ENCODE measurements around the gene PIP5K1A. TPM values are rescaled to one million over a fixed set of nuclear protein-coding genes. Genes with fewer than 3 reads are reported as not detected.
A peak's percentile ranks its signal among the peaks of the same experiment; 100 is the strongest.
"Not testable (repeated sequence)": the region's sequence is repeated elsewhere in the genome, so short reads cannot be mapped to it uniquely, and the experiment has no call there.

PIP5K1A gene
- total and polyA plus RNA-seq, 2 of the 8 experiments (the other 6 are each of a cell fraction or from before 2014, with no cell fraction given): 87.5 to 105 TPM

DNA sequence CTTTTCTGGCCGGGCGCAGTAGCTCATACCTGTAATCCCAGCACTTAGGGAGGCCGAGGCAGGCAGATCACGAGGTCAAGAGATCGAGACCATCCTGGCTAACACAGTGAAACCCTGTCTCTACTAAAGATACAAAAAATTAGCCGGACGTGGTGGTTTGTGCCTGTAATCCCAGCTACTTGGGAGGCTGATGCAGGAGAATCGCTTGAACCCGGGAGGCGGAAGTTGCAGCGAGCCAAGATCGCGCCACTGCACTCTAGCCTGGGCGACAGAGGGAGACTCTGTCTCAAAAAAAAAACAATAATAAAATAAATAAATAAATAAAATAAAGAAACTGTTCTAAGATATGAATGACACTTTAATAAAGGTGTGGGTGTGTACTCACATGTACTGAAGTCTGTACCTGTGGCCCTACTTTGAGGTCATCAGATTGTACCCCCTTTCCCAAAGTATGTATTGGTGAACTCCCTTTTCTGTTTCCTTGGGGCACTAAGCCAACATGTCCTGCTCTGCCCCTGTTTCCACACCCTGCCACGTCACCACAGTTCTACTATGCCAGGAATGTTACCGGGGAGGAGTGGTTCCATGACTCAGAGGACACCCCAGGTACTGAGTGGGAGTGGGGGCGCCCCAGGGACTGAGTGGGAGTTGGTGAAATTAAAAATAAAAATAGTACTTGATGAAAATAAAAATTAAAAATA, 3.3 kb upstream of the PIP5K1A start:
- H2BK15ac ChIP-seq (ENCODE audit: low read length); DNase-seq (ENCODE audit: low read depth in 1 of 2, low spot score in 2 of 2); H3K79me1 ChIP-seq (ENCODE audit: low read depth, low read length); H3K4ac ChIP-seq (replicated peaks; ENCODE audit: insufficient read length, low read depth, low read length); H2BK120ac ChIP-seq (replicated peaks; ENCODE audit: low read depth, low read length); H2AK5ac ChIP-seq (ENCODE audit: low read depth, low read length); H3K4me3 ChIP-seq (ENCODE audit: extremely low read depth in 1 of 4, insufficient read depth in 2 of 4, low read depth in 3 of 4, low read length in 4 of 4); H3K27me3 ChIP-seq (replicated peaks in 1 of 4; ENCODE audit: control insufficient read depth in 3 of 4, extremely low read depth in 1 of 4, insufficient read depth in 3 of 4, low read length in 3 of 4); H4K20me1 ChIP-seq (replicated peaks in 1 of 2; ENCODE audit: control insufficient read depth in 1 of 2, insufficient read depth in 2 of 2, low read length in 2 of 2); H3K56ac ChIP-seq (replicated peaks; ENCODE audit: insufficient read length, low read depth, low read length); H2BK20ac ChIP-seq (ENCODE audit: low read length); H2BK12ac ChIP-seq (ENCODE audit: low read depth, low read length); H3K9ac ChIP-seq (replicated peaks in 1 of 4; ENCODE audit: extremely low read depth in 1 of 4, low read depth in 3 of 4, low read length in 3 of 4); H3K36me3 ChIP-seq (ENCODE audit: control insufficient read depth in 2 of 4, insufficient read depth in 4 of 4, low read length in 3 of 4); H2BK5ac ChIP-seq (ENCODE audit: low read depth, low read length); H3K4me2 ChIP-seq (ENCODE audit: insufficient read depth in 1 of 2, low read depth in 2 of 2, low read length in 2 of 2); FAIRE-seq; H3K23ac ChIP-seq (ENCODE audit: insufficient read length); H3K14ac ChIP-seq (ENCODE audit: insufficient read length); H3K27ac ChIP-seq (ENCODE audit: low read depth, low read length); H4K91ac ChIP-seq (replicated peaks; ENCODE audit: insufficient read length, low read length); H4K5ac ChIP-seq (ENCODE audit: insufficient read length, low read depth, low read length); H3K9me3 ChIP-seq (ENCODE audit: insufficient read depth in 2 of 2, low read depth in 1 of 2, low read length in 1 of 2); H4K8ac ChIP-seq (ENCODE audit: extremely low read depth, insufficient read depth, low read length); H3K18ac ChIP-seq (ENCODE audit: extremely low read depth, low read length); H3K4me1 ChIP-seq (replicated peaks in 1 of 4; ENCODE audit: control insufficient read depth in 3 of 4, insufficient read depth in 4 of 4, low read length in 3 of 4): not testable (repeated sequence)
- POLR2A ChIA-PET (ENCODE audit: partially characterized antibody): interaction anchor here (0.7 to 1.2 kb wide), 5 partner anchors 10 to 147 kb away, joined by 3 to 4 read pairs (median 3); no protein-coding TSS in a partner anchor
- CTCF ChIA-PET (ENCODE audit: partially characterized antibody): interaction anchor here (0.6 to 1.5 kb wide), 4 partner anchors 12 to 37 kb away, joined by 3 to 4 read pairs (median 4); no protein-coding TSS in a partner anchor
- 0 out of 2 replicates have a peak overlapping the region, but pooled peaks have one; percentile 14 for H2AFZ ChIP-seq (ENCODE audit: low read length)
- H3K79me2 ChIP-seq (ENCODE audit: control insufficient read depth in 1 of 2, insufficient read depth in 2 of 2, low read length in 2 of 2): peaks cover 13 to 17% of the 10 kb centered on the region in 2 experiments
- 90% methylated on average over 17 of the region's 17 CpGs; no CpG with 5 or more reads in 1 of the 2 experiments for WGBS, 2 experiments (ENCODE audit: extremely low coverage in 1 of 2, insufficient coverage in 1 of 2, insufficient read length in 1 of 2, insufficient replicate concordance in 2 of 2, low coverage in 1 of 2, low lambda C conversion rate in 2 of 2, missing lambda C conversion rate in 1 of 2)
- peaks cover 12% of the 10 kb centered on the region for H3K23me2 ChIP-seq (ENCODE audit: low read depth, low read length)

All from H1 (cell line).